SJCRH30 (cell line): Measurements from ENCODE around the gene INF2. TPM values are rescaled to one million over a fixed set of nuclear protein-coding genes. Genes with fewer than 3 reads are reported as not detected.

ENCODE experiments used
- DNase-seq, 2 experiments: peaks; one replicate each; pipeline ENCODE4 v3.0.0-alpha.2; 2015 to 2020
- H3K27ac ChIP-seq: fragments of 250-450 bp; sonication (Bioruptor Pico); 2 replicates; pipeline ENCODE4 v1.5.1; 2020; ENCODE audit warnings: mild to moderate bottlenecking, moderate library complexity
- H3K27me3 ChIP-seq: fragments of 250-450 bp; sonication (Bioruptor Pico); 2 replicates; pipeline ENCODE4 v1.5.1; 2020; ENCODE audit warnings: mild to moderate bottlenecking, moderate library complexity
- H3K36me3 ChIP-seq: fragments of 250-450 bp; sonication (Bioruptor Pico); 2 replicates; pipeline ENCODE4 v1.5.1; 2020; ENCODE audit warnings: mild to moderate bottlenecking, moderate library complexity
- H3K4me1 ChIP-seq: fragments of 250-450 bp; sonication (Bioruptor Pico); 2 replicates; pipeline ENCODE4 v1.5.1; 2020; ENCODE audit warnings: mild to moderate bottlenecking, moderate library complexity
- H3K4me3 ChIP-seq: fragments of 250-450 bp; sonication (Bioruptor Pico); 2 replicates; pipeline ENCODE4 v1.5.1; 2020; ENCODE audit warnings: mild to moderate bottlenecking, moderate library complexity
- H3K9me3 ChIP-seq: fragments of 250-450 bp; sonication (Bioruptor Pico); replicated peaks from 2 replicates; pipeline ENCODE4 v1.5.1; 2020; ENCODE audit warnings: mild to moderate bottlenecking, moderate library complexity
- total RNA-seq: library from RNA; depleted of rRNA; stranded (reverse); fragments of >200 nt; shearing (Covaris generic); gene quantifications from 2 replicates; pipeline ENCODE4 v1.2.3, GENCODE V29; 2014; rRNA removed

The INF2 gene
- 36.9 and 38.3 TPM in 2 replicates for total RNA-seq

- Histone ChIP-seq H3K27me3 (no peaks in the 10 kb centered on the region), H3K4me1 (peaks cover 13% of the 10 kb centered on the region; the same call in 1 of the 2 replicates), H3K4me3 (peak within 1 kb of the TSS; percentile 98), H3K36me3 (no peaks in the 10 kb centered on the region), H3K27ac (peak within 1 kb of the TSS; percentile 46), H3K9me3 (no peaks in the 10 kb centered on the region)
- DNase-seq: peak; percentile 78 to 85
Measured at GRCh38 chr14:104689109-104689880, at the start of gene INF2. Gene INF2, plus strand, starts transcription at chr14:104689618. Its CDS starts 11,748 bp downstream, at chr14:104701366.

- Histone ChIP-seq H3K27ac (no peak overlapping the region), H3K4me3 (no peak overlapping the region), H3K27me3 (peaks cover 13% of the 10 kb centered on the region; the same call in 1 of the 2 replicates), H3K4me1 (no peaks in the 10 kb centered on the region; the same call in 1 of the 2 replicates), H3K36me3 (no peaks in the 10 kb centered on the region), H3K9me3 (no peaks in the 10 kb centered on the region; the same call in 1 of the 2 replicates)
- peak; percentile 64 to 78 for DNase-seq
Measured at GRCh38 chr14:104639885-104640548, 49.4 kb upstream of the INF2 start.

DNA sequence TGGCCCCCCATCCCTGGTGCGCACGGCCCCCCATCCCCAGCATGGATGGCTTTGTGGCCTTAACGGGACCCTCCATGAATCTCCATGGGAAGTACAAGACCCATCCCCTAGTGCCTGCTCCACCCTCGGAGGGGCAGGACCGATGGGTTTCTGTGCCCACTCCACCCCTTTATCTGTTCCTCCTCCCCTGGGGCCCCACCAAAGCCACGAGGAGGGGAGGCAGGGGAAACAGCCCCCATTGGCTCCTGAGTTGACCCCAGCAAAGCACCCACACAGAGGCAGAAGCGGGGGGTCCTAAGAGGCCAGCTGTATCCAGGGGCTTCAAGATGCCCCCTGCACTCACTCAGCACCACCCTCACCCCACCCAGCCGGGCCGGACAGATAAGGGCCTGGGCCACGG lies 48.7 kb upstream of the INF2 start:
- Histone ChIP-seq H3K4me1 (no peaks in the 10 kb centered on the region; the same call in 1 of the 2 replicates), H3K27ac (no peak overlapping the region), H3K27me3 (peaks cover 13% of the 10 kb centered on the region; the same call in 1 of the 2 replicates), H3K36me3 (no peaks in the 10 kb centered on the region), H3K4me3 (no peak overlapping the region), H3K9me3 (no peaks in the 10 kb centered on the region; the same call in 1 of the 2 replicates)
- DNase-seq: no peak

DNA sequence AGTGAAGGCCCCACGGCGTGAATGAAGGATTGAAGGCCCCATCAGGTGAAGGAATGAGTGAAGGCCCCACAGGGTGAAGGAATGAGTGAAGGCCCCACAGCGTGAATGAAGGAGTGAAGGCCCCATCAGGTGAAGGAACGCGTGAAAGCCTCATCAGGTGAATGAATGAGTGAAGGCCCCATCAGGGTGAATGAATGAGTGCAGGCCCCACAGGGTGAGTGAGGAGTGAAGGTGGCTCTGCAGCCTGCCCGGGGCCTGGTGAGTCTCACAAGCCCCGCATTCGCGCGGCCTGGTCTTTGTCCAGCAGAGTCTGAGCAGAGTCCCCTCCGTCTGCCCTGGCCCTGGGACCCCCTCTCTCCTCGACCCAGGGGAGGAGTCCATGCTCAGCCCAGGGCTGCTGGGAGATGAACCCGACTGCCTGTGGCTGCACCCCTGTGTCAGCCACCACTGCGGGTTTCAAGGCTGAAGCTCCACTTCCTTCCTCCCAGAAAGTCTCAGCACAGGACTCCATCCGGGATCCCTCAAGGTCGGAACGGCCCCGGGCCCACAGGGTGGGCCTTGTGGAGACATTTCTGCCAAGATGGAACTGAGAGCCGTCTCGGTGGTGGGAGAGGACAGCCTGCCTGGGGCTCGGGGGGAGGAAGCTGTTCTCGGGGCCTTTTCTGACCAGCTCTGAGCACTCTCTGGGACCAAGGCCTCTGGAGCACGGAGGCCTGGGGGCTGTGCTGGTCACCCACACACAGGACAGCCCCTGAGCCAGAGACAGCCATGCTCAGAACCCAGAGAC lies 47.5 kb upstream of the INF2 start:
- H3K4me3 ChIP-seq: no peak overlapping the region
- no peaks in the 10 kb centered on the region for H3K36me3 ChIP-seq
- H3K4me1 ChIP-seq: no peaks in the 10 kb centered on the region; the same call in 1 of the 2 replicates
- no peaks in the 10 kb centered on the region; the same call in 1 of the 2 replicates for H3K9me3 ChIP-seq
- DNase-seq: no peak
- no peak overlapping the region for H3K27ac ChIP-seq
- peaks cover 13% of the 10 kb centered on the region; the same call in 1 of the 2 replicates for H3K27me3 ChIP-seq

GRCh38 chr14:104642540-104642868 lies 46.9 kb upstream of the INF2 start:
- Histone ChIP-seq H3K4me3 (no peak overlapping the region), H3K27ac (no peak overlapping the region), H3K27me3 (peaks cover 12% of the 10 kb centered on the region; the same call in 1 of the 2 replicates), H3K4me1 (no peaks in the 10 kb centered on the region; the same call in 1 of the 2 replicates), H3K9me3 (no peaks in the 10 kb centered on the region; the same call in 1 of the 2 replicates), H3K36me3 (no peaks in the 10 kb centered on the region)
- no peak for DNase-seq

- H3K27ac ChIP-seq: no peak overlapping the region
- H3K36me3 ChIP-seq: no peaks in the 10 kb centered on the region
- H3K4me3 ChIP-seq: no peak overlapping the region
- no peak for DNase-seq
- H3K9me3 ChIP-seq: no peaks in the 10 kb centered on the region; the same call in 1 of the 2 replicates
- no peaks in the 10 kb centered on the region; the same call in 1 of the 2 replicates for H3K4me1 ChIP-seq
- peaks cover 4% of the 10 kb centered on the region; the same call in 1 of the 2 replicates for H3K27me3 ChIP-seq
Measured at GRCh38 chr14:104643306-104643705, 46.1 kb upstream of the INF2 start.

GRCh38 chr14:104644091-104644635 lies 45.3 kb upstream of the INF2 start:
- Histone ChIP-seq H3K27ac (no peak overlapping the region), H3K27me3 (no peaks in the 10 kb centered on the region), H3K36me3 (no peaks in the 10 kb centered on the region), H3K4me1 (no peaks in the 10 kb centered on the region; the same call in 1 of the 2 replicates), H3K9me3 (no peaks in the 10 kb centered on the region; the same call in 1 of the 2 replicates), H3K4me3 (no peak overlapping the region)
- DNase-seq: no peak

GRCh38 chr14:104644656-104645378 lies 44.6 kb upstream of the INF2 start:
- Histone ChIP-seq H3K27ac (no peak overlapping the region), H3K9me3 (no peaks in the 10 kb centered on the region; the same call in 1 of the 2 replicates), H3K36me3 (no peaks in the 10 kb centered on the region), H3K4me3 (no peak overlapping the region), H3K4me1 (no peaks in the 10 kb centered on the region; the same call in 1 of the 2 replicates), H3K27me3 (no peaks in the 10 kb centered on the region)
- no peak for DNase-seq

GRCh38 chr14:104647467-104648043 lies 41.9 kb upstream of the INF2 start:
- no peaks in the 10 kb centered on the region for H3K36me3 ChIP-seq
- H3K9me3 ChIP-seq: peaks cover 2% of the 10 kb centered on the region; the same call in 1 of the 2 replicates
- H3K4me3 ChIP-seq: no peak overlapping the region
- no peak for DNase-seq
- no peaks in the 10 kb centered on the region for H3K27me3 ChIP-seq
- H3K27ac ChIP-seq: no peak overlapping the region
- H3K4me1 ChIP-seq: no peaks in the 10 kb centered on the region

- DNase-seq: peak; percentile 68 to 80
- peak overlapping the region; percentile 38 for H3K4me3 ChIP-seq
Measured at GRCh38 chr14:104650057-104650980, 39.1 kb upstream of the INF2 start.

DNA sequence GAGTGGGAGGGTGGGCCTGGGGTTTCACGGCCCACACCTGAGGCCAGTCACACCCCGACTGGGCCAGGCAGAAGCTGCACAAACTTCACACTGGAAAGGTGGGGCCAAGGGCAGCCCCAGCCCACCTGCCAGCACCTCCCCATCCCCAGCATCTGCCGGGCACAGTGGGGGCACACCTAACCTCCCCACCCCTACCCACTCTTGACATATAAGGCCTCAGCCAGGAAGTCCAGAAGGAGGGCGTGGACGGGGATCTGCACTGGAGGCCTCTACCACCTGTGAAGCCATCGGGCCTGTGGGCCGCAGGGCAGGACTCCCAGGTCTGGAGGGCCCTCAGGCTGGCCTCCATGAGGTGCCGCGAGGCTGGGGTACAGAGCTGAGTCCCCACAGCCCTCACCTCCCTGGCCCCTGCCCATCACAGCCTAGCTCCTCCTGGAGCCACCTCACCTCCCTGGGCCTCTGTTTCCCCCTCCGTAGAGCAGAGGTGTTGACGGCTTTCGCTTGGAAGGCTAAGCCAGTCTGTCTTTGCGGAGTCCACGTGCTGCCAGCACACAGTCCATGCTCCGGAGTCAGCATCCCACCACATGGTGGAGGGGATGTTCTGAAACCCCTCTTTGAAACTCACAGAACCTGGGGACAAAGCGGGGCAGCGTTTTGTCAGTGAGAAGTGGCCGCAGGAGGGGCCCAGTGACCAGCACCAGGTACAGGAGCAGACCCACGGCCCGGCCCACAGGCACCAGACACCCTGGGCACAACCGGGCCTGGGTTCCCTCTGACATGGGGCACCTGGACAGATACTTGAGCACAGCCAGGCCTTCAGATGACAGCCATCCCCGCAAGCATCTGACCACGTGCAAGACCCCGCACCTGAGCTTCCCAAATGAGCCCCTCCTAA lies 38.2 kb upstream of the INF2 start:
- Histone ChIP-seq H3K4me3 (no peak overlapping the region), H3K27me3 (0 out of 2 replicates have a peak, but pooled peaks cover 4% of the 10 kb centered on the region), H3K9me3 (peaks cover 10% of the 10 kb centered on the region), H3K4me1 (peaks cover 4% of the 10 kb centered on the region; the same call in 1 of the 2 replicates), H3K36me3 (no peaks in the 10 kb centered on the region), H3K27ac (no peak overlapping the region)
- DNase-seq: no peak

More at GRCh38 chr14:104650057-104650980, 39.1 kb upstream of the INF2 start:
- Histone ChIP-seq H3K9me3 (peaks cover 10% of the 10 kb centered on the region), H3K4me1 (no peaks in the 10 kb centered on the region), H3K27me3 (no peaks in the 10 kb centered on the region), H3K36me3 (no peaks in the 10 kb centered on the region), H3K27ac (no peak overlapping the region)

DNA sequence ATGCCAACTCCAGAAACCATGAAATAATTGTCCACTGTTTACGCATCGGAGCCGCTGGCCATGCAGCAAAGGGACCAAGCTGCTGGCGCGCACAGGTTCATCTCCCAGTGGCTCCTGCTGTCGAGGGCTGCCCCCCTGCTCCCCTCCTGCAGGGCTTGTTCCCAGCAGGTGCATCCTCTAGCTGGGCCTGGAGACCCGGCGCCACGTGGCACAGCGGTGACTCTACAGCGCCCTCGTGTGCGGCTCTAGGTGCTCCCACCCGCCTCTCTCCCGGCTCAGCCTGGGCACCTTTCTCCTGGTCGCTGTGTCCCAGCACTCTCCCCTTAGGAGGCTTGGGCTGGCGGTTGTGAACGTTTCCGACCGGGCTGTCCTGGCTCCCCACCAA lies 37.5 kb upstream of the INF2 start:
- 0 out of 2 replicates have a peak, but pooled peaks cover 5% of the 10 kb centered on the region for H3K27me3 ChIP-seq
- H3K4me1 ChIP-seq: peaks cover 6% of the 10 kb centered on the region; the same call in 1 of the 2 replicates
- no peak overlapping the region for H3K4me3 ChIP-seq
- no peaks in the 10 kb centered on the region for H3K36me3 ChIP-seq
- H3K27ac ChIP-seq: no peak overlapping the region
- H3K9me3 ChIP-seq: peaks cover 10% of the 10 kb centered on the region
- DNase-seq: no peak
